ENCODE measurements around the gene GDF7. TPM values are rescaled to one million over a fixed set of nuclear protein-coding genes. Genes with fewer than 3 reads are reported as not detected.

Gene GDF7
- total and polyA plus RNA-seq, 2 experiments from 2014 or later, result 0.24 to 0.37 TPM

- H3K9me3 ChIP-seq (ENCODE audit: low read depth), result no peaks in the 10 kb centered on the region
- WGBS (ENCODE audit: low lambda C conversion rate, missing lambda C conversion rate), result 15% methylated on average over 13 of the region's 13 CpGs
- no peak for DNase-seq (ENCODE audit: low spot score)
- peaks cover 71% of the 10 kb centered on the region for H3K27me3 ChIP-seq
- no peaks in the 10 kb centered on the region for H4K20me1 ChIP-seq (ENCODE audit: insufficient read depth, poor library complexity, severe bottlenecking)
- no peaks in the 10 kb centered on the region for H3K79me2 ChIP-seq
- no peaks in the 10 kb centered on the region for H3K9me2 ChIP-seq (replicated peaks; ENCODE audit: insufficient read depth)
- H3K36me3 ChIP-seq (replicated peaks; ENCODE audit: insufficient read depth, low read depth), result no peaks in the 10 kb centered on the region
- TF ChIP-seq EZH2 (IDR thresholded peaks at IDR 0.05; ENCODE audit: borderline replicate concordance) (no peak), EZH2phosphoT487 (IDR thresholded peaks at IDR 0.05; ENCODE audit: low read depth, severe bottlenecking, unreplicated experiment) (peak; percentile 13)
- TF ChIP-seq, protein P1, sequence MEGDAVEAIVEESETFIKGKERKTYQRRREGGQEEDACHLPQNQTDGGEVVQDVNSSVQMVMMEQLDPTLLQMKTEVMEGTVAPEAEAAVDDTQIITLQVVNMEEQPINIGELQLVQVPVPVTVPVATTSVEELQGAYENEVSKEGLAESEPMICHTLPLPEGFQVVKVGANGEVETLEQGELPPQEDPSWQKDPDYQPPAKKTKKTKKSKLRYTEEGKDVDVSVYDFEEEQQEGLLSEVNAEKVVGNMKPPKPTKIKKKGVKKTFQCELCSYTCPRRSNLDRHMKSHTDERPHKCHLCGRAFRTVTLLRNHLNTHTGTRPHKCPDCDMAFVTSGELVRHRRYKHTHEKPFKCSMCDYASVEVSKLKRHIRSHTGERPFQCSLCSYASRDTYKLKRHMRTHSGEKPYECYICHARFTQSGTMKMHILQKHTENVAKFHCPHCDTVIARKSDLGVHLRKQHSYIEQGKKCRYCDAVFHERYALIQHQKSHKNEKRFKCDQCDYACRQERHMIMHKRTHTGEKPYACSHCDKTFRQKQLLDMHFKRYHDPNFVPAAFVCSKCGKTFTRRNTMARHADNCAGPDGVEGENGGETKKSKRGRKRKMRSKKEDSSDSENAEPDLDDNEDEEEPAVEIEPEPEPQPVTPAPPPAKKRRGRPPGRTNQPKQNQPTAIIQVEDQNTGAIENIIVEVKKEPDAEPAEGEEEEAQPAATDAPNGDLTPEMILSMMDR (IDR thresholded peaks at IDR 0.05; ENCODE audit: poor library complexity), result no peak
- no peak overlapping the region for H3K4me3 ChIP-seq
- peaks cover 23% of the 10 kb centered on the region for H3K4me1 ChIP-seq (ENCODE audit: insufficient read depth)
- no peak overlapping the region for H2AFZ ChIP-seq
- no peak overlapping the region for H3K27ac ChIP-seq
- no peak overlapping the region for H3K4me2 ChIP-seq
These were observed 4.8 kb downstream of the GDF7 start for GRCh38 chr2:20671736-20672080.

GRCh38 chr2:20672201-20672951, 5.4 kb downstream of the GDF7 start:
- DNase-seq (ENCODE audit: low spot score), result no peak
- H3K4me1 ChIP-seq (ENCODE audit: insufficient read depth), result peaks cover 22% of the 10 kb centered on the region
- TF ChIP-seq EZH2phosphoT487 (IDR thresholded peaks at IDR 0.05; ENCODE audit: low read depth, severe bottlenecking, unreplicated experiment) (no peak), EZH2 (IDR thresholded peaks at IDR 0.05; ENCODE audit: borderline replicate concordance) (no peak)
- TF ChIP-seq, protein P1 (IDR thresholded peaks at IDR 0.05; ENCODE audit: poor library complexity), result no peak
- H3K4me2 ChIP-seq, result peak overlapping the region; percentile 25
- no peak overlapping the region for H3K27ac ChIP-seq
- no peaks in the 10 kb centered on the region for H4K20me1 ChIP-seq (ENCODE audit: insufficient read depth, poor library complexity, severe bottlenecking)
- H2AFZ ChIP-seq, result no peak overlapping the region
- H3K4me3 ChIP-seq, result no peak overlapping the region
- no peaks in the 10 kb centered on the region for H3K36me3 ChIP-seq (replicated peaks; ENCODE audit: insufficient read depth, low read depth)
- H3K27me3 ChIP-seq, result peaks cover 70% of the 10 kb centered on the region
- H3K79me2 ChIP-seq, result no peaks in the 10 kb centered on the region
- H3K9me3 ChIP-seq (ENCODE audit: low read depth), result no peaks in the 10 kb centered on the region
- WGBS (ENCODE audit: low lambda C conversion rate, missing lambda C conversion rate), result 23% methylated on average over 16 of the region's 18 CpGs
- H3K9me2 ChIP-seq (replicated peaks; ENCODE audit: insufficient read depth), result no peaks in the 10 kb centered on the region

DNA sequence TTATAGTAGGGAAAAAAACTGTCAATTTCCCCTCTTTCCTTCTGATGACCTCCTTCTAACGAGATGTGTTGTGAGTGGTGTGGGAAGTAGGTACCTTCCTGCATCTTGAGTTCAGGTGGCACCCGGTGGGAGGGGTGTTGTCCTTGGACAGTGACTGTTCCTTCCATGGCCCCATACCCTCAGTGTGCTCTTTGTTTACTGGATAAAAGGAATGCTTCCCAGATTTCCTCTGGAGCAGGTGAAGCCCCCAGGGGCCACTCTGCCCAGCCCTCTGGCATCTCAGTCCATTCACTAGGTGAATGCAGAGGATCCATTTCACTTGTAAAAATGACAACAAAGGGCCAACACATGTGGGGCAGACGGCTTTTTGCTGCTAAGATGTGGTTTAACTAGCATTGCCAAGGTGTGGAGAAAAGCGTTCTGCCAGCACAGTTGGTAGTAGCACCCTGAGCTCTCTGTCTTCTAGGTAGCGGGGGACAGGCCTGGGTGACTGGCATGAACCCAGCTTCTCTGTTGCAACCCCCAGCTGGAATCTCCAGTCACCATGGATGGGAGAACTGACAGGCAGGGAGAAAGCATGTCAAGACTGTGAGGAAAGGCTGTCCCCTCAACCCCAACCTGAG, 6.9 kb downstream of the GDF7 start:
- 81% methylated on average over 5 of the region's 5 CpGs for WGBS (ENCODE audit: low lambda C conversion rate, missing lambda C conversion rate)
- H3K27ac ChIP-seq, result no peak overlapping the region

More for the DNA sequence above, 6.9 kb downstream of the GDF7 start:
- TF ChIP-seq EZH2 (IDR thresholded peaks at IDR 0.05; ENCODE audit: borderline replicate concordance) (no peak), EZH2phosphoT487 (IDR thresholded peaks at IDR 0.05; ENCODE audit: low read depth, severe bottlenecking, unreplicated experiment) (no peak)
- TF ChIP-seq, protein P1 (IDR thresholded peaks at IDR 0.05; ENCODE audit: poor library complexity), result no peak
- peaks cover 55% of the 10 kb centered on the region for H3K27me3 ChIP-seq
- H3K4me2 ChIP-seq, result no peak overlapping the region
- no peak overlapping the region for H2AFZ ChIP-seq
- H3K4me1 ChIP-seq (ENCODE audit: insufficient read depth), result peaks cover 22% of the 10 kb centered on the region
- no peaks in the 10 kb centered on the region for H3K9me2 ChIP-seq (replicated peaks; ENCODE audit: insufficient read depth)
- H3K79me2 ChIP-seq, result no peaks in the 10 kb centered on the region
- H3K36me3 ChIP-seq (replicated peaks; ENCODE audit: insufficient read depth, low read depth), result no peaks in the 10 kb centered on the region
- no peaks in the 10 kb centered on the region for H3K9me3 ChIP-seq (ENCODE audit: low read depth)
- no peaks in the 10 kb centered on the region for H4K20me1 ChIP-seq (ENCODE audit: insufficient read depth, poor library complexity, severe bottlenecking)
- H3K4me3 ChIP-seq, result no peak overlapping the region
- no peak for DNase-seq (ENCODE audit: low spot score)

Data from hepatocyte (in vitro differentiated cells).